SK-N-SH (cell line): Measurements from ENCODE around the gene LMO7. TPM values are rescaled to one million over a fixed set of nuclear protein-coding genes. Genes with fewer than 3 reads are reported as not detected.

Source experiments
- CTCF ChIA-PET: fragments of 300-600, 350-600 bp; formaldehyde crosslinking; extraction: SDS; loops from one replicate; lab custom pipeline; 2021; lab: Yijun Ruan, JAX
- POLR2A ChIA-PET: fragments of 350-600 bp; sonication (Branson Sonifier 250); formaldehyde crosslinking; extraction: SDS; loops from one replicate; lab custom pipeline; 2020; ENCODE audit warnings: antibody characterized with exemption, inconsistent platforms; lab: Yijun Ruan, JAX
- DNase-seq: peaks from one replicate; pipeline ENCODE4 v3.0.0; 2012
- H2AFZ ChIP-seq: fragments of 200-600 bp; sonication (generic); 2 replicates; pipeline ENCODE4 v1.8.1; 2016; ENCODE audit warnings: antibody characterized with exemption, mild to moderate bottlenecking, low read depth
- H3F3A ChIP-seq: fragments of 200-600 bp; sonication (generic); replicated peaks from 2 replicates; pipeline ENCODE3; 2016; ENCODE audit warnings: antibody characterized with exemption, mild to moderate bottlenecking; ENCODE audit not compliant: insufficient read depth
- H3K27ac ChIP-seq, 2 experiments: fragments of 200-500 bp in 1 of 2; fragments of 200-600 bp in 1 of 2; sonication (Bioruptor generic) in 1 of 2; sonication (generic), shearing (Covaris generic) in 1 of 2; 2 replicates each; pipeline versions ENCODE4 v1.5.1 to v1.6.1; 2014 to 2016; ENCODE audit warnings: low read depth in 2 of 2, inconsistent platforms in 1 of 2, low read length in 1 of 2, mild to moderate bottlenecking in 1 of 2, mixed read lengths in 1 of 2
- H3K27me3 ChIP-seq: fragments of 200-600 bp; sonication (generic), shearing (Covaris generic); 2 replicates; pipeline ENCODE4 v1.6.1; 2016; ENCODE audit warnings: mixed run types; ENCODE audit not compliant: insufficient read depth
- H3K36me3 ChIP-seq, 2 experiments: fragments of 200-500 bp in 1 of 2; fragments of 200-600 bp in 1 of 2; sonication (Bioruptor generic) in 1 of 2; sonication (generic) in 1 of 2; replicated peaks in 1 of 2; 2 replicates each; pipeline versions ENCODE3 to v1.5.1; 2014 to 2016; ENCODE audit warnings: low read length in 1 of 2, mild to moderate bottlenecking in 1 of 2; ENCODE audit not compliant: insufficient read depth in 2 of 2, control insufficient read depth in 1 of 2
- H3K4me1 ChIP-seq, 2 experiments: fragments of 200-500 bp in 1 of 2; fragments of 200-600 bp in 1 of 2; sonication (Bioruptor generic) in 1 of 2; sonication (generic), shearing (Covaris generic) in 1 of 2; 2 replicates each; pipeline versions ENCODE4 v1.5.1 to v1.6.1; 2014 to 2016; ENCODE audit warnings: low read depth in 1 of 2, low read length in 1 of 2, mixed run types in 1 of 2; ENCODE audit not compliant: insufficient read depth in 2 of 2, control insufficient read depth in 1 of 2
- H3K4me2 ChIP-seq: fragments of 200-600 bp; sonication (generic), shearing (Covaris generic); 2 replicates; pipeline ENCODE4 v1.6.1; 2017; ENCODE audit warnings: mixed run types
- H3K4me3 ChIP-seq, 2 experiments: fragments of 200-500 bp in 1 of 2; fragments of 200-600 bp in 1 of 2; sonication (Bioruptor generic) in 1 of 2; sonication (generic), shearing (Covaris generic) in 1 of 2; 2 replicates each; pipeline versions ENCODE4 v1.5.1 to v1.8.1; 2014 to 2016; ENCODE audit warnings: low read depth in 2 of 2, inconsistent platforms in 1 of 2, low read length in 1 of 2, mild to moderate bottlenecking in 1 of 2, mixed read lengths in 1 of 2, moderate library complexity in 1 of 2
- H3K79me2 ChIP-seq: fragments of 200-600 bp; sonication (generic); 2 replicates; pipeline ENCODE4 v1.8.1; 2017; ENCODE audit warnings: mild to moderate bottlenecking; ENCODE audit not compliant: insufficient read depth
- H3K9ac ChIP-seq: fragments of 200-600 bp; sonication (generic); 2 replicates; pipeline ENCODE4 v1.6.1; 2017; ENCODE audit warnings: mixed run types
- H3K9me2 ChIP-seq: fragments of 200-600 bp; sonication (generic); 2 replicates; pipeline ENCODE4 v1.6.1; 2017; ENCODE audit warnings: mixed run types
- H3K9me3 ChIP-seq: fragments of 200-600 bp; sonication (generic); 2 replicates; pipeline ENCODE4 v1.6.1; 2017; ENCODE audit warnings: mixed run types, mild to moderate bottlenecking, moderate library complexity
- H4K20me1 ChIP-seq: fragments of 200-600 bp; sonication (generic); 2 replicates; pipeline ENCODE4 v1.6.1; 2017; ENCODE audit warnings: mild to moderate bottlenecking, mixed run types; ENCODE audit not compliant: insufficient read depth
- CTCF ChIP-seq: fragments of 200-600 bp; sonication (generic); IDR thresholded peaks from 2 replicates; pipeline ENCODE4 v1.6.1; 2017; ENCODE audit warnings: antibody characterized with exemption, mild to moderate bottlenecking, moderate library complexity
- EP300 ChIP-seq, 2 experiments: IDR thresholded peaks; 2 replicates each; pipeline versions ENCODE4 v1.4.0 to v1.6.1; 2012; ENCODE audit warnings: borderline replicate concordance in 1 of 2, low read depth in 1 of 2, low read length in 1 of 2
- EZH2phosphoT487 ChIP-seq: fragments of 200-600 bp; sonication (generic); IDR thresholded peaks from 2 replicates; pipeline ENCODE4 v1.6.1; 2017; ENCODE audit warnings: low read depth, mixed run types, mild to moderate bottlenecking, antibody characterized with exemption, moderate library complexity, borderline replicate concordance
- FOXM1 ChIP-seq: IDR thresholded peaks from 2 replicates; pipeline ENCODE4 v1.4.0; 2012; ENCODE audit warnings: low read depth, mild to moderate bottlenecking
- GATA2 ChIP-seq: sonication (generic); formaldehyde crosslinking; IDR thresholded peaks from 2 replicates; pipeline ENCODE4 v1.5.0; 2020; ENCODE audit warnings: mild to moderate bottlenecking, missing genetic modification reagents
- RAD21 ChIP-seq: IDR thresholded peaks from 2 replicates; pipeline ENCODE4 v1.6.1; 2012; ENCODE audit warnings: mild to moderate bottlenecking, low read length
- REST ChIP-seq: IDR thresholded peaks from 2 replicates; pipeline ENCODE4 v1.6.1; 2012; ENCODE audit warnings: mild to moderate bottlenecking, low read depth, low read length, moderate library complexity
- SMC3 ChIP-seq: IDR thresholded peaks from 2 replicates; pipeline ENCODE4 v1.6.1; 2012; ENCODE audit warnings: low read depth, low read length, improper control_type of control experiment
- TCF12 ChIP-seq: IDR thresholded peaks from 2 replicates; pipeline ENCODE4 v1.4.0; 2012
- YY1 ChIP-seq: IDR thresholded peaks from 2 replicates; pipeline ENCODE4 v1.4.0; 2012; ENCODE audit warnings: low read depth, mild to moderate bottlenecking
- ZBTB33 ChIP-seq: IDR thresholded peaks from 2 replicates; pipeline ENCODE4 v1.4.0; 2012; ENCODE audit warnings: low read depth, borderline replicate concordance
- WGBS: methylation state at CpG from one replicate; pipeline ENCODE4 v1.1.6; 2017; ENCODE audit warnings: low lambda C conversion rate; 5-methylcytosine and 5-hydroxymethylcytosine counted together
- polyA plus RNA-seq, 3 experiments: library from polyadenylated mRNA; depleted of rRNA; stranded (reverse); fragments of >200 nt; gene quantifications; 2 replicates each; pipeline ENCODE4 v1.2.3, GENCODE V29; 2012

Gene LMO7
- polyA plus RNA-seq, 1 of the 3 experiments (the other 2 are of a cell fraction): 83.6 TPM

- Histone ChIP-seq H3K9ac (no peak overlapping the region), H2AFZ (no peak overlapping the region), H3K36me3 (peaks cover 25 to 55% of the 10 kb centered on the region in 2 experiments), H3K9me3 (no peaks in the 10 kb centered on the region), H3K4me3 (no peak overlapping the region)
- TF ChIP-seq EZH2phosphoT487 (no peak), YY1 (no peak), ZBTB33 (no peak)
- TF ChIP-seq, all 33 proteins: peak for 0
- no peak overlapping the region for H3K27ac ChIP-seq
- WGBS: 100% methylated on average over 1 of the region's 1 CpG
- H3F3A ChIP-seq: peaks cover 52% of the 10 kb centered on the region
- H3K9me2 ChIP-seq: no peaks in the 10 kb centered on the region
- no peak overlapping the region for H3K4me2 ChIP-seq
- H3K79me2 ChIP-seq: peaks cover 100% of the 10 kb centered on the region
- no peak for DNase-seq
- H3K4me1 ChIP-seq: peaks cover 2 to 19% of the 10 kb centered on the region in 2 experiments; a peak in 3 of 4 replicates
- POLR2A ChIA-PET: no interaction called here
- no peaks in the 10 kb centered on the region for H3K27me3 ChIP-seq
- peaks cover 94% of the 10 kb centered on the region for H4K20me1 ChIP-seq
- CTCF ChIA-PET: interaction anchor here (0.9 to 2.3 kb wide), 2 partner anchors 82 to 99 kb away, joined by 3 to 10 read pairs; no protein-coding TSS in a partner anchor
These were observed 158.5 kb downstream of the LMO7 start for GRCh38 chr13:75794663-75795062.

- H3K4me1 ChIP-seq: peaks cover 2 to 22% of the 10 kb centered on the region in 2 experiments; a peak in 3 of 4 replicates
- H3K4me2 ChIP-seq: no peak overlapping the region
- no peak for DNase-seq
- TF ChIP-seq GATA2 (CRISPR knock-in tag) (no peak), TCF12 (no peak), FOXM1 (no peak), CTCF (no peak), SMC3 (no peak), REST (no peak), EP300 (IDR thresholded peaks at IDR 0.05; ENCODE audit: borderline replicate concordance in 1 of 2, low read depth in 1 of 2, low read length in 1 of 2) (no peak), RAD21 (no peak)
- 96% methylated on average over 2 of the region's 2 CpGs for WGBS
- no peaks in the 10 kb centered on the region for H3K27me3 ChIP-seq
- no peak overlapping the region for H2AFZ ChIP-seq
- no peaks in the 10 kb centered on the region for H3K9me3 ChIP-seq
- POLR2A ChIA-PET: no interaction called here
- peaks cover 25 to 60% of the 10 kb centered on the region in 2 experiments for H3K36me3 ChIP-seq
- H3K9ac ChIP-seq: no peak overlapping the region
- H4K20me1 ChIP-seq: peaks cover 91% of the 10 kb centered on the region
- peaks cover 48% of the 10 kb centered on the region for H3F3A ChIP-seq
- CTCF ChIA-PET: interaction anchor here (1.0 to 2.3 kb wide), 2 partner anchors 82 to 100 kb away, joined by 4 to 10 read pairs; no protein-coding TSS in a partner anchor
- no peak overlapping the region for H3K4me3 ChIP-seq
- H3K79me2 ChIP-seq: peaks cover 100% of the 10 kb centered on the region
- no peak overlapping the region for H3K27ac ChIP-seq
- H3K9me2 ChIP-seq: no peaks in the 10 kb centered on the region
These were observed 159.1 kb downstream of the LMO7 start for GRCh38 chr13:75795274-75795673.
